GM12878 (cell line): ENCODE data around the gene DCAF12. TPM values are rescaled to one million over a fixed set of nuclear protein-coding genes. Genes with fewer than 3 reads are reported as not detected.

ENCODE experiments used
- ATAC-seq: fragments of 200-7000 bp; cut with Tn5 transposase; 3 replicates; pipeline ENCODE4 v1.9.1; 2020; ENCODE audit warnings: mild to moderate bottlenecking, moderate library complexity
- BruUV-seq: library from RNA; stranded (reverse); fragments of 400-500 nt; replicated peaks from 2 replicates; lab custom pipeline; 2021; lab: Mats Ljungman, UMichigan
- CTCF ChIA-PET: fragments of 300-600 bp; sonication (Branson Sonifier 250); formaldehyde crosslinking; extraction: SDS; loops from one replicate; lab custom pipeline; 2021; ENCODE audit warnings: inconsistent platforms; lab: Yijun Ruan, JAX
- POLR2A ChIA-PET: fragments of 350-600 bp; formaldehyde crosslinking; extraction: SDS; loops from one replicate; lab custom pipeline; 2021; ENCODE audit warnings: inconsistent platforms; lab: Charles Lee
- RAD21 ChIA-PET: fragments of 300-600 bp; sonication (Branson Sonifier 250); formaldehyde crosslinking; loops from one replicate; lab custom pipeline; 2023; ENCODE audit warnings: antibody characterized with exemption; ENCODE audit not compliant: unreplicated experiment; lab: Charles Lee
- SMC1A ChIA-PET: fragments of 300-600 bp; sonication (Branson Sonifier 250); formaldehyde crosslinking; loops from one replicate; lab custom pipeline; 2023; ENCODE audit not compliant: unreplicated experiment, uncharacterized antibody; lab: Charles Lee
- DNase-seq: peaks from one replicate; pipeline ENCODE4 v3.0.0-alpha.2; 2011; ENCODE audit warnings: low read depth, low spot score
- FAIRE-seq: peaks from 3 replicates; lab custom pipeline; 2011; peaks lifted over from hg19 to GRCh38; lab: Jason Lieb, UNC
- H2AFZ ChIP-seq: 2 replicates; pipeline ENCODE4 v1.6.0; 2011; ENCODE audit warnings: low read depth, low read length, control low read depth; ENCODE audit not compliant: control insufficient read depth
- H3K27ac ChIP-seq: 2 replicates; pipeline ENCODE4 v1.5.1; 2011; ENCODE audit warnings: control low read depth; ENCODE audit not compliant: control insufficient read depth, insufficient read depth
- H3K27me3 ChIP-seq, 2 experiments: replicated peaks in 1 of 2; 2 replicates each; pipeline versions ENCODE4 v1.6.0 to v1.6.1; 2011; ENCODE audit warnings: low read length in 1 of 2; ENCODE audit not compliant: control insufficient read depth in 2 of 2, insufficient read depth in 2 of 2
- H3K36me3 ChIP-seq, 2 experiments: 2 replicates each; pipeline ENCODE4 v1.5.1; 2011; ENCODE audit warnings: low read length in 1 of 2; ENCODE audit not compliant: control insufficient read depth in 2 of 2, insufficient read depth in 2 of 2
- H3K4me1 ChIP-seq: 2 replicates; pipeline ENCODE4 v1.6.1; 2011; ENCODE audit warnings: mild to moderate bottlenecking, low read length, moderate library complexity, mixed read lengths; ENCODE audit not compliant: control insufficient read depth, insufficient read depth
- H3K4me2 ChIP-seq: 2 replicates; pipeline ENCODE4 v1.6.0; 2011; ENCODE audit warnings: control low read depth; ENCODE audit not compliant: control insufficient read depth, insufficient read depth
- H3K4me3 ChIP-seq: fragments of 200-600 bp; sonication (generic); 2 replicates; pipeline ENCODE4 v1.5.1; 2016
- H3K79me2 ChIP-seq: 2 replicates; pipeline ENCODE4 v1.6.0; 2011; ENCODE audit warnings: low read length; ENCODE audit not compliant: control insufficient read depth, insufficient read depth
- H3K9ac ChIP-seq: 2 replicates; pipeline ENCODE4 v1.8.0; 2011; ENCODE audit warnings: low read length, control low read depth, mixed read lengths; ENCODE audit not compliant: control insufficient read depth, insufficient read depth
- H3K9me3 ChIP-seq: replicated peaks from 3 replicates; pipeline ENCODE4 v1.5.1; 2011; ENCODE audit warnings: mild to moderate bottlenecking, low read length; ENCODE audit not compliant: control insufficient read depth, insufficient read depth
- H4K20me1 ChIP-seq: 2 replicates; pipeline ENCODE4 v1.6.0; 2011; ENCODE audit not compliant: control insufficient read depth, insufficient read depth
- CREB1 ChIP-seq: IDR thresholded peaks from 2 replicates; pipeline ENCODE4 v1.6.1; 2012; ENCODE audit warnings: low read depth, mild to moderate bottlenecking, inconsistent platforms
- ELK1 ChIP-seq: IDR thresholded peaks from 2 replicates; pipeline ENCODE4 v1.6.1; 2012; ENCODE audit warnings: low read depth, low read length, improper control_type of control experiment
- KDM1A ChIP-seq: fragments of 200-600 bp; sonication (generic); IDR thresholded peaks from 2 replicates; pipeline ENCODE4 v1.6.1; 2016; ENCODE audit warnings: borderline replicate concordance
- KLF5 ChIP-seq: fragments of 450-650 bp; IDR thresholded peaks from 2 replicates; pipeline ENCODE4 v1.6.1; 2014; ENCODE audit warnings: mild to moderate bottlenecking; ENCODE audit not compliant: partially characterized antibody
- NFXL1 ChIP-seq: fragments of 450-650 bp; IDR thresholded peaks from 2 replicates; pipeline ENCODE4 v1.6.1; 2017; ENCODE audit warnings: antibody characterized with exemption, mild to moderate bottlenecking, borderline replicate concordance
- NFYA ChIP-seq: IDR thresholded peaks from 2 replicates; pipeline ENCODE4 v1.6.1; 2011; ENCODE audit warnings: low read depth, mild to moderate bottlenecking, low read length, improper control_type of control experiment, borderline replicate concordance
- SPI1 ChIP-seq: IDR thresholded peaks from 2 replicates; pipeline ENCODE4 v1.6.1; 2011; ENCODE audit warnings: low read depth, mild to moderate bottlenecking, low read length, moderate library complexity, borderline replicate concordance; ENCODE audit not compliant: insufficient read depth
- STAT3 ChIP-seq: IDR thresholded peaks from 2 replicates; pipeline ENCODE4 v1.6.1; 2011; ENCODE audit warnings: low read depth, low read length, improper control_type of control experiment
- ZNF207 ChIP-seq: fragments of 450-650 bp; IDR thresholded peaks from 2 replicates; pipeline ENCODE4 v1.6.1; 2014; ENCODE audit warnings: antibody characterized with exemption, mild to moderate bottlenecking, borderline replicate concordance
- ZNF274 ChIP-seq: IDR thresholded peaks from one replicate; pipeline ENCODE4 v1.8.0; 2011; ENCODE audit not compliant: insufficient read length, insufficient read depth
- WGBS: methylation state at CpG from one replicate; pipeline ENCODE4 v1.1.6; 2016; ENCODE audit warnings: low lambda C conversion rate; ENCODE audit not compliant: insufficient replicate concordance, insufficient coverage; ENCODE audit errors: missing lambda C conversion rate; 5-methylcytosine and 5-hydroxymethylcytosine counted together
- in situ Hi-C: fragments of 300-500 bp; cut with MboI; formaldehyde crosslinking; loops from 9 replicates; pipeline ENCODE4 v1.14.3; 2018; ENCODE audit warnings: mixed read lengths
- intact Hi-C: fragments of 100-400 bp; cut with micrococcal nuclease; formaldehyde crosslinking; loops from one replicate; pipeline ENCODE4 v1.14.2; 2022; ENCODE audit not compliant: unreplicated experiment
- polyA plus RNA-seq, 11 experiments: library from polyadenylated mRNA; depleted of rRNA in 4 of 11; unstranded in 6 of 11; stranded (reverse) in 5 of 11; fragments of >200 nt; fragmentation: Nextera tagmentation in 4 of 11; fragmentation: Illumina TruSeq in 1 of 11; extraction: Ambion mirVana in 4 of 11; extraction: Trizol in 1 of 11; gene quantifications; 1 replicate in 1 of 11; 2 replicates in 10 of 11; pipeline versions ENCODE4 v1.2.1 to v1.2.3, GENCODE V29; 2011 to 2016; ENCODE audit warnings: inconsistent platforms in 2 of 11, missing spikeins in 2 of 11, low read depth in 1 of 11
- total RNA-seq, 4 experiments: library from RNA; depleted of rRNA in 3 of 4; stranded (reverse); fragments of >200 nt in 3 of 4; fragmentation: Illumina TruSeq in 1 of 4; extraction: Trizol in 1 of 4; gene quantifications; 2 replicates each; pipeline versions ENCODE4 v1.2.1 to v1.2.3, GENCODE V29; 2013 to 2021

DCAF12 gene
- total and polyA plus RNA-seq, 10 of the 15 experiments (the other 5 are each of a cell fraction or from before 2014, with no cell fraction given) = 11.7 to 57.6 (median 34.6) TPM

GRCh38 chr9:34089311-34089710, 37.2 kb downstream of the DCAF12 start:
- intact Hi-C loops (no loop called here), in situ Hi-C loops (no loop called here)
- Histone ChIP-seq H3K9ac (no peak overlapping the region), H3K4me1 (no peaks in the 10 kb centered on the region), H3K9me3 (no peaks in the 10 kb centered on the region), H3K36me3 (peaks cover 9 to 51% of the 10 kb centered on the region in 2 experiments), H3K4me2 (no peak overlapping the region), H4K20me1 (no peaks in the 10 kb centered on the region), H3K79me2 (no peaks in the 10 kb centered on the region), H3K27me3 (no peaks in the 10 kb centered on the region), H3K27ac (no peak overlapping the region), H3K4me3 (no peak overlapping the region), H2AFZ (no peak overlapping the region)
- ChIA-PET RAD21 (no interaction called here), CTCF (interaction anchor here (0.6 to 1.8 kb wide), 2 partner anchors 16 to 84 kb away, joined by 3 to 9 read pairs; no protein-coding TSS in a partner anchor), POLR2A (no interaction called here), SMC1A (no interaction called here)
- BruUV-seq = no TSS peak
- DNase-seq = no peak
- no peak for ATAC-seq
- 92% methylated on average over 7 of the region's 7 CpGs for WGBS
- FAIRE-seq = no peak
- TF ChIP-seq STAT3 (no peak), CREB1 (no peak), NFXL1 (no peak), ELK1 (no peak), SPI1 (no peak), KDM1A (no peak), NFYA (no peak), KLF5 (no peak), ZNF274 (no peak), ZNF207 (no peak)
